T-helper 1 cell treated with Interleukin-12 subunit alpha and Interleukin-12 subunit beta and Interleukin-4 antibody, amounts not matched to agents 30 ng/mL and 1 ng/mL, for 36 hours (primary cell): ENCODE results near the gene AIG1. TPM values are rescaled to one million over a fixed set of nuclear protein-coding genes. Genes with fewer than 3 reads are reported as not detected.
"Not testable (repeated sequence)": the region's sequence is repeated elsewhere in the genome, so short reads cannot be mapped to it uniquely, and the experiment has no call there.

Experiments
- intact Hi-C: fragments of 100-400 bp; cut with micrococcal nuclease; formaldehyde crosslinking; loops from one replicate; pipeline ENCODE4 v1.15.1; 2024
- total RNA-seq: library from RNA; stranded (reverse); gene quantifications from 2 replicates; pipeline ENCODE4 v1.2.3, GENCODE V29; 2022

The AIG1 gene
- total RNA-seq, 1 donor from 2014 or later = 5.0 TPM

DNA sequence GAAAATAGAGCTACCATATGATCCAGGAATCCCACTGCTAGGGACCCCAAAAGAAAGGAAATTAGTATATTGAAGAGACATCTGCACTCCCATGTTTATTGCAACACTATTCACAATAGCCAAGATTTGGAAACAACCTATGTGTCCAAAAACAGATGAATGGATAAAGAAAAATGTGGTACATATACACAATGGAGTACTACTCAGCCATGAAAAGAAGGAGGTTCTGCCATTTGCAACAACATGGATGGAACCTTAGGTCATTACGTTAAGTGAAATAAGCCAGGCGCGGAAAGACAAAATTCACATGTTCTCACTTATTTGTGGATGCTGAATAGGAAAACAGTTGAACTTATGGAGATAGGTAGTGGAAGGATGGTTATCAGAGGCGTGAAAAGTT lies 252.5 kb downstream of the AIG1 start:
- intact Hi-C loops = no loop called here

DNA sequence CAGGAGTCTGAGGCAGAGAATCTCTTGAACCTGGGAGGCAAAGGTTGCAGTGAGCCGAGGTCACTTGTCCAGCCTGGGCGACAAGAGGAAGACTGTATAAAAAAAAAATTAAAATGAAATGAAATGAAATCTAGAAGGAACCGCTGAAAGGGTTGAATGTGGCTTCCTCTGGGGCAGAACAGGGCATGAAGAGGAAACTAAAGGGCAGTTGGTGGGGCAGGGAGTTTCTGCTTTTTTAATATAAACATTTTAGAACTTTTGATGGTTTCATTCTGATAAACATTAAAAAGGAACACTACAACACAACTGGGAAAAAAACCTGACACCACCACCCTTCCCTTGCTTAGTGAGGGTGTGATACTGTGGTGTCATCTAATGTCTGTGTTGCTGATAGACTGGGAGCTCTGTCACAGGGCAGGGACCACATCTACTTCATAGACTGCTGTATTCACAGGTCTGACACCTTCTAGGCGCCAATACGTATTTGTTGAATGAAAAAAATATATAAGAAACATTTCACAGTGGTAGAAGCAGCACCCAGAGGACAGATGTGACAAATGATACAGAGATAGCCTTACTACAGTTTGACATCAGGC lies 260.9 kb downstream of the AIG1 start:
- intact Hi-C loops = no loop called here

DNA sequence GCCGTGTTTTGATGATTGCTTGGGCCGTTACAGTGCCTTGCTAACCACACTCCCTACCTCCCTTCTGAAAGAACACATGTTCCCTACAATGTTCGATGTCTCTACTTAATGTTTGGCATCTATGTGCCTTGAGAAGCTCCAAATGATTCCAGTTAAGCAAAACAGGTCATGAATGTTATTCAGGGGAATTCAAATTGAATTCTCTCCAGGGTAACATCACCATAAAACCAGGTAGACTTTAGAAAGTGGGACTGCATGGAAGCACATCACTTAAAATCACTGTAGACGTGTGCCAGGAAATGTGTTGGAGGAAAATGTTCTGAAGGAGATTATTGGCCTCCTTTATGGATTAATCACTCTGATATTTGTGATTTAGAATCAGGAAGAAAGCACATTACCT lies 261.7 kb downstream of the AIG1 start:
- intact Hi-C loops = no loop called here

DNA sequence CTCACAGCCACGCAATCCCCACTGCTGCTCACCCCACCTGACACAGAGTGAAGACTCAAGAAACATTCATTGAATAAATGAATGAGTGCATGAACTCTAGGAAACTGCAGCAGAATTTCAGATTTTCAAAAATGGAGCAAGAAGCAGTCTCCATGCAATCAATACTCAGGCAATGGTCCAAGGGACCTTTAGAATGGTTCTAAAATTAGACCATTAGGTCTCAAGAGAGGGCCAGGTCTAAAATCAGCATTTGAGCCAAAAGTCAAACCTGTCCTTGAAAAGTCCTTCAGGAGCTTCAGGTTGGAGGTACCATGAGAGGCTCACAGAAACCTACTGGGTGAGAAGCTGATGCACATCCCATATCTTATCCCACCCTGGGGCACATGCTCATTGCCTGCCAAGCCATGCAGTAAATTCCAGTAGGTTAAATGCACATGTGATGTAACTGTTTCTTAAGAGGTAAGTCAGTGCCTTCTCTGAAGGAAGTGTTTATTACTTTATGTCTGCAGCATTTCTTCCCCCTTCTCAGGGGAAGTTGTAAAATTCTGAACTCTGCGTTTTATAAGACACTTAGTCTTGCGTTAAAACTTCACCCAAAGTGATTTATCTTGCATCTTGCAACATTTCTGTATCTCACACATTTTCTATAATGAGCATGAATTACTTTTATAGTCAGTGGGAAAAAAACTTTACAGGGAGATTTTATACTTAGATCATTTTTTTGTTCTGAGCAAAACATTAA lies 263.2 kb downstream of the AIG1 start:
- intact Hi-C loops = no loop called here

DNA sequence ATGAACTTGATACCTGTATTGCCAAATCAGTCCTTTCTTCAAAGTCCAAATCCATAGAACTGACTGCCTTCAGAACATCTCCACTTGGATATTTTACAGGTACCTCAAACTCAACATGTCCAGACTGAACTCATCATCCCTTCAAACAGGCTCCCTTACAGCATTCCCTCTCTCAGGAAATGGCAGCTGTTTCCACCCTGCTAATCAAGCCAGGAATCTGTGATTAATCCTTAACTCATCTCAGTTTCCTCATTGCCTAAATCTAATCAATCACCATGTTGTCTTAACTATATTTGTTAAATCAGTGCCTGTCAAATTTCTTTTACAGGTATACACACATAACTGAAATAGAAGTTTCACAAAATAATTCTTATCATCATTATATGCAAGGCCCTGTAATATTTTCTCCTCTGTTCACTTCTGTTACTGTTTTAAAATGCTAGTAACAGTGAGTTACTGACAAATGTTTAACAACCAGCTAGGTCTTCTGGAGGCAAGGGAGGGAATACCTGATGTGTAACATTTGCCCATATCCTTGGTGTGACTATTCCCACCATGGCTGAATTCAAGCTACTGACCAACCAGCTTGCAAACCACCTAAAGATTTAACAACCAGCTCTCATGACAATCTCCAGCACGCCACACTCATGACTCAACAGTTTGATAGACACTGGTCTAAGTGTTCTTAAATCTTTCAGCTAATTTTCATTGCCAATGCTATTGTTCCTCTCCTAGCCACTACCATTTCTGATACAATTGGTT lies 264.9 kb downstream of the AIG1 start:
- intact Hi-C loops = no loop called here

DNA sequence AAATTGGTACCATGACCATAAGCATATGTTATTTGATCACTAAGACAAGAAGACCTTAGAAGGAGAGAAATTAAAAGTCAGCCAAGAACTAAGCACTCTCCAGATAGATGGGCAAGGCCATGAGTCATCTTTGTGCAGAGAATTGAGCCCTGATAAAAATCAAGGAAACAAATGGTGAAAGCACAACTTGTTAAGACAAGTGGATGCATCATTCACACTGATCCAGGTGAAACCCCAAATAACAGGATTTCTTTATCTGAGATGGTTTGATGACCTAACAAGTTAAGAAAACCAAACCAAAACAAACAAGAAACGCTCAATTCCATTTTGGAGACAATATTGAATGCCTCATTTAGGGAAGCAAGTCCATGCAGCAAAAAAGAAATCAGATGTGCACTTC lies 268.2 kb downstream of the AIG1 start:
- intact Hi-C loops = no loop called here

DNA sequence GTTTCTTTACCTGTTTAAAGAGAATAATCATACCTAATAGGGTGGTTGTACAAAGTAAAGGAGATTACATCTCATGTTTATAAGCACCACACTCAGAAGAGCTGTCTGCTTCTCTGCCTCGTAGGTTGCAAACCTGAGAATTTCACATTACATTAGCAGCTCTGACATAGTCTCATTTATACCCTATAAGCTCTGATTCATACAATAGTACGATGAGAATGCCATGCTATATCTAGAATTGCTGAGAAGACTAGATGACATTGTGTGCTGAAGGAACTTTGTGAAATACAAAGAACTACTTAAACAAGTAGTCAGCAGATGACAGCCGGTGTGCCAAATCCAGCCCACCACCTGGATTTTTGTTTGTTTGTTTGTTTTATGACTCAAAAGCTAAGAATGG lies 268.6 kb downstream of the AIG1 start:
- intact Hi-C loops = no loop called here

DNA sequence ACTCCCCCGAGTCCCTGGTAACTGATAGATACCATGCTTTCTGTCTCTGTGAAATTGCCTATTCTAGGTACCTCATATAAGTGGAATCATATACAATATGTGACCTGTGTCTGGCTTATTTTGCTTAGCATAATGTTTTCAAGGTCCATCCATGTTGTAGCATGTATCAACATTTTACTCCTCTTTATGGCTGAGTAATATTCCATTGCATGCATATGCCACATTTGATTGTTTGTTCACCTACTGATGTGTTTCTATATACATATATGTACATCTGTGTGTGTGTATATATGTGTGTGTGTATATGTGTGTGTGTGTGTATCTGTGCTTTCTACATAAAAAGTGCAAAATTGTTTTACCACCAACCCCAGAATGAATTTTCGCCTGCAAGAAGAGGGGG lies 270.7 kb downstream of the AIG1 start:
- intact Hi-C loops = no loop called here

DNA sequence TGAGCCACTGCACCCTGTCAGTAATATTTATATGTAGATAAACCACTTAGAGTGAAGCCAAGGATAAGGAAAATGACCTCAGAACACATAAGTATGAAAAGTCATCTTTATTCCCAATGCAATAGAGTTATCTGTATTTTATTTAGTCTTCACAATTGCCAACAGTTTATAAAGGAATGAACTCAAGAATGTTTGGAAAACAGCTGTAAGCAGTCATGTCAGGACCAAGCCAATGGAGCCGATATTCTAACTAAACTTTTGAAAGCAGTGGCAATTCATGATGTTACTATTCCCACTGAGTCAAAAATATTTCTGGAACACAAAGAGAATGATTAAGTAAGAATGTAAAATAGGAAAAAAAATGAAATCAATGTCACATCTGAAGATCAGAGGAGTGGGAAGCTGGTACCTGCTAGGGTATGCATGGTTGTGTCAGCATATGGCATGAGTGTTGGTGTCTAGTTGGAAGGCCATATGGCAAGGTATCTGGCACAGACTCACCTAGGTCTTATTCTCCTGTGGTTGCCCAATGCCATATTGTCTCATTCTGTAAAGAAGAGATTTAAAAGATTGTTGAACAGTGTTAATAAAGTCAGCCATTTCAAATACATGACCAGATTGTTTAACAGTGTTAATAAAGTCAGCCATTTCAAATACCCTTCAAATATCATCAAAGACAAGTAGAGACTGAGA lies 271.6 kb downstream of the AIG1 start:
- intact Hi-C loops = no loop called here

DNA sequence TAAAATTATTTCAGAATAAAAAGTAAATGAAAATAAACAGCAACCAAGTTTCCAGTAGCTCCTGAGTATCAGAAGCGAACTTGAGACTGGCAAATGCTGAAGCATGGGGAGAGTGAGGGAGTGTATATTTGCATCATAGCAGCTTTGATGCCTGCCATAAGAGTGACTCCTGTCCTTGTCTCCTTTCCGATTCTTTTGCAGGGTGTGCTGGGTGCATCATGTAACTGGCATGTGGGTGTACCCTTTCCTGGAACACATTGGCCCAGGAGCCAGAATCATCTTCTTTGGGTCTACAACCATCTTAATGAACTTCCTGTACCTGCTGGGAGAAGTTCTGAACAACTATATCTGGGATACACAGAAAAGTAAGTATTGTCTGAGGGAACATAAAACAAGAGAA lies 272.4 kb downstream of the AIG1 start:
- intact Hi-C loops = no loop called here

DNA sequence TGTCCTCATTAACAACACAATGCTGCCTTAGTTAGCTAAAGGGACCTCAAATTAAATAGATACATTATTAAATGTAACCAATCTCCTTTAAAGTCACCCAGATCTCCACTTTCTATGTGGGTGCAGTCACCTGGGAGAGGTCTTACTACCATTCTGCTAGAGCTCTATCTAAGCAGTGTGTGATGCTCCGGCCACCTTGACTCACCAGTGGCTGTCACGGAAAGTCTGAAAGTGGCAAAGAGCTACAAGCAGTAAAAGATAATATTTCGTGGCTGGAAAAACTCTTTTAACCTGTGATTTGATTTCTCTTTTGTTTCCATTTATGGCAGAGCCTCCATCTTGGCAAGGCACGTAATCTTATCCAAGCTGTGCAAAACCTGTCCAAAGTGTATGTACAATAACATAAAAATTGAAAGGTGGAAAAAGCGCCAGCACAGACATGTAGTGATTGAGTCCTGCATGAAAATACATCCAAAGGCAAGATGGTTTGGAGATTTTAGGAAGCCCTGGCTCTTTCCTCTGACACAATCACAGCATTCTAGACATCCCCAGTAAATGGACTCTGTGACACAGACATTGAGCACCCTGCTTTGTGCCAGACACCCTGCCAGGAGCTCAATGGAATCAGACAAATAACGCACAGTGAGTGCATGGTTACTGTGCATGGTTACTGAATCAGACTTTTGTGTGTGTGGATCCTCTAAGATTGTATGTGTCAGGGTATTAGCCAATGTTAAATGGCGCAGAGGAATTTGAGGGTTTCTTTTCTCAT lies 273.2 kb downstream of the AIG1 start:
- intact Hi-C loops = no loop called here

DNA sequence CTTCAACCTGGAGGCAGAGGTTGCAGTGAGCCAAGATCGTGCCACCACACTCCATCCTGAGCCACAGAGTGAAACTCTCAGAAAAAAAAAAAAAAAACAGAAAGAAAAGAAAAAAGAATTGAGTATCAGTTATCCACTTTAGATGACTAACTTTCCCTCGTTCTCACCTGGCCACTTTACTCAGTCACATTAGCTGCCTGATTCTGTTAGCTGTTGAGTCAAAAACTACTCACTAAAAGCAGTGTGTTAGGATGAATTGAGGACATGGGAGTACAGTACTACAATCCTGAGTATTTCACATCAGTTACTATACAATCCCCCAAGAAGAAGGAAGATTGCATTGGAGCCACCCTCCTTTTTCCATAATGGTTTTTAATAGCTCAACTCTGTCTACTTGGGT lies 275.2 kb downstream of the AIG1 start:
- intact Hi-C loops = no loop called here

DNA sequence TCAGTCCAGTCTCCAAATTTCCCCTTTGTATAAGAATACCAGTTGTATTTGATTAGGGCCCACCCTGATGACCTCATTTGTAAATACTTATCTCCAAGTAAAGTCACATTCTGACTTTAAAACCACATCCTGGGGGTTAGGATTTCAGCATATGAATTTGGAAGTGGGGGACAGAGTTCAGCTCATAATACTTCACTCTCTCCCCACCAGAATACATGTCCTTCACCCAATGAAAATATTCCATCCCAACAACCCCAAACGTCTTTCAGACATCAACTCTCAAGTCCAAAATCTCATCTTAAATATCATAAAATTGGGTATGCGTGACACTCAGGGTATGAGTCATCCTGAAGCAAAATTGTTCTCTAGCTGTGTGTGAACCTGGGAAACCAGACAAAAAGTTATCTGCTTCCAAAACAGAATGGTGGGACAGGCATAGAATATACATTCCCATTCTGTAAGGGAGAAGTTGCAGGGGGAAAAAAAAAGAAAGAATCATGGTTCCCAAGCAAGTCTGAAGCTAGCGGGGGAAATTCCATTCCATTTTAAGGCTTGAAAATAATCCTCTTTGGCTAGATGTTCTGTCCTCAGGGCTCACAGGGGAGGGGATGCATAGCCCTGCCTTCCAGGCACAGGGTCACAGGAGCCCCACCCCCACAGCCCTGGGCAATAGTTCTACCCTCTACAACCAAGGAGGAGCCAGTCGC lies 275.9 kb downstream of the AIG1 start:
- intact Hi-C loops = loop anchor here (1.0 kb wide), 3 partner anchors 644 to 862 kb away; no protein-coding TSS in a partner anchor

DNA sequence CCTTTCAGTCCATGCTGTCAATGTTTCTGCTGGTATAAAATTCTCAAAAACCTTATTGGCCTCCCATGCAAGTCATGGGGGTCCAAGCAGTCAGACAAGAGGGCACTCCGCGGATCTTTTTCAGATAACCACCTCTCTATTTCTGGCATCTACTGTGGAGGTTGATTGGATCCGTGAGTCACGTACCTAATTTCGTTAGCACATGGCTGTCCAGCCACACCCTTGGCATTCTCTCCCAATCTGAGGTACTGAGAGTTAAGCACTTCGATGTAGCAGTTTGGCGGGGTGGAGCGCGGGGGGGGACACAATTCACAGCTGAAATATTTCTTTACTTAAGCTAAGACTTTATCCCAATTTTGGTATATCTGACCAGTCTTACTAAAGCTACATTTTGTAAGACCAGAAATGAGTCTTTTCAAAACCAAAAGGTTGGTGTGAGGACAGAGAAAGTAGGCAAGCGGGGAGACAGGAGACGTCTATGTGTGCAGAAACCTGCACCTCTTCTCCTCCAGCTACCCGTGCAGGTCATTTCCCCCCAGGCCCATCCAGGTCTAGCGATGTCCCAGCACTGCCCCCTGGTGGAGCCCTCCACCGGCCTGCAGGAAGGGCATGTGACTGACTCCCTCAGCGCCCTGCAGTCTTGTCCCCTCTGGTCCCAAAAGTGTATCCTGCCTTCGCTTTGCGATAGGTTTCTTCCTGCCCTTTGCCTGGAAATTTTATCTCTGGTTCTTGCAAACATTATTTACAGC lies 276.7 kb downstream of the AIG1 start:
- intact Hi-C loops = loop anchor here (1.0 kb wide), 3 partner anchors 645 to 863 kb away; no protein-coding TSS in a partner anchor

DNA sequence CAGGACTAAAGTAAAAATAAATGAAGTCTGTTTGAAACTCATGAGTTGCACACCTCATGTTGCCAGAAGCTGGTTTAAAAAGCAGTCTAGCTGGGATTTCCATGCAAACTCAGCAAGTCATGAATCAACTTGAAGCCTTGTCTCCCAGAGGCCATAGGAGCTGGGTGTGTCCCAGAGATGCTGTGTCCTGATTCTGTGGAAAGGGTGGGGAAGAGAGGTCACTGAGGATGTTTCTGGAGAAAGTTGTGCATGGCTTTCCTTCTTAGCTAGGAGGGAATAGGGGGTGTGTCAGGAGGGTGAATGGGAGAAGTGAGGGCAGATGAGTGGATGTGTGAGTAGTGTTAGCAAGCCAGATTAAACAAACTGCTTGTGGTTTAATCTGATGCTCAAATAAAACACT lies 278.5 kb downstream of the AIG1 start:
- intact Hi-C loops = no loop called here

DNA sequence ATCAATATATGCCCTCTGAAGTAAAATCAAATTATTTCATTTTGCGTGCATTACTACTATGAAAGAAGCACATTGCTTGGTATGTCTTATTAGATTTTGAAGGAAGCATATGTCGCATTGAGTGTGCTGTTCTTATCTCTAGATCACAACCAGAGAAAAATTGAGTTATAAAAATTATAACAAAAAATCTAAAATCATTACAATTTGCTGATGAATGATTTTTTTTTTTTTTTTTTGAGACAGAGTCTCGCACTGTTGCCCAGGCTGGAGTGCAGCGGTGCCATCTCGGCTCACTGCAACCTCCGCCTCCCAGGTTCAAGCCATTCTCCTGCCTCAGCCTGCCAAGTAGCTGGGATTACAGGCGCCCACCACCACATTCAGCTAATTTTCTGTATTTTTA lies 284.8 kb downstream of the AIG1 start:
- intact Hi-C loops = not testable (repeated sequence)

DNA sequence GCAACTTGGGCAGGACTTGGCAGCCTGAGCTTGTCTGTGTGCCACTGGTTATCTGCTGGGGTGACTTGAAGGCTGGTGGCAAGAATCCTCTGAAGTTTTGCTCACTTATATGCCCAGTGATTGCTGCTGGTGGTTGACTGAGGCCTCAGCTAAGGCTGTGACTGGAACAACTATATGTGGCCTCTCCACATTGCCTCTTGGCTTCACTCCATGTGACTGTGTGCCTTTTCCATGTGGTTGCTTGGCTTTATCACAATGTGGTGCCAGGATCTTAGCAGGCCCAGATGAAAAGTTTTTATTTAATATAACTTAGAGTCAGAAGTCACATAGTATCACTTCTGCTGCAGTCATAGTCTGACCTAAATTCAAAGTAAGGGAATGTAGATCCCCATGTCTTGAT lies 285.3 kb downstream of the AIG1 start:
- intact Hi-C loops = no loop called here

DNA sequence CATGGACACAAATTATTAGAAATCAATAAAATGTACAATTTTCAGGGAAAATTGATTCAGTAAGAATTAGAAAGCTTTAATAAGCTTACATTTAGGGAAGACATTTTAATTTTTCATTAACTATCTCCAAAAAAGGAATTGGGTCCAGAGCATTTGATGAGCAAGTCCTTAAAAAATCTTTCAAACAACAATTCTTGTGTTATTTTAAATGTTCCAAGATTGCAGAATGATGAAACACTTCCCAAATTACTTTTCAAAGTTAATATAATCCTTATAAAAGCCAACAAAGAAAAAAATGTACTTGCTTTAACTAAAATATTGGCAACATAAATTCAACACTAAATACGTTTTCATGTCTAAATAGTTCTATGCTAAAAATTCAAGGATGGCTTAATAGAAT lies 287.8 kb downstream of the AIG1 start:
- intact Hi-C loops = no loop called here

DNA sequence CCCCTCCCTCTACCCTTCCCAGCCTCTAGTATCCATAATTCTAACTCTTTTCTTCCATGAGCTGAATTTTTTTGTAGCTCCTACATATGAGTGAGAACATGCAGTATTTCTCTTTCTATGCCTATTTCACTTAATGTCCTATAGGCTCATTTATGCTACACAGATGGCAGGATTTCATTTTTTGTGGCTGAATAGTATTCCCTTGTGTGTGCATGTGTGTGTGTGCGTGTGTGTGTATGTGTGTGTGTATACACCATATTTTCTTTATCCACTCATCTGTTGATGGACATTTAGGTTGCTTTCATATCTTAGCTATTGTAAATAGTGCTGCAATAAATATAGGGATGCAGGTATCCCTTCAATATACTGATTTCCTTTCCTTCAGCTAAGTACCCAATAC lies 288.8 kb downstream of the AIG1 start:
- intact Hi-C loops = no loop called here
